GM12892 (cell line): ENCODE measurements around the gene NSA2. TPM values are rescaled to one million over a fixed set of nuclear protein-coding genes. Genes with fewer than 3 reads are reported as not detected.
"Not testable (repeated sequence)": the region's sequence is repeated elsewhere in the genome, so short reads cannot be mapped to it uniquely, and the experiment has no call there.

Experiments
- DNase-seq: peaks from one replicate; pipeline ENCODE4 v3.0.0; 2011; ENCODE audit not compliant: insufficient read length
- FAIRE-seq: peaks from 2 replicates; lab custom pipeline; 2011; peaks lifted over from hg19 to GRCh38; lab: Jason Lieb, UNC
- POLR2A ChIP-seq: IDR thresholded peaks from 2 replicates; pipeline ENCODE4 v1.6.1; 2011; ENCODE audit warnings: low read depth, low read length, control low read depth
- POLR2AphosphoS5 ChIP-seq: IDR thresholded peaks from 2 replicates; pipeline ENCODE4 v1.6.1; 2011; ENCODE audit warnings: low read depth, low read length, control low read depth
- TAF1 ChIP-seq: IDR thresholded peaks from 2 replicates; pipeline ENCODE4 v1.6.1; 2011; ENCODE audit warnings: low read depth, mild to moderate bottlenecking, control low read depth, low read length, borderline replicate concordance
- polyA plus RNA-seq: library from polyadenylated mRNA; unstranded; fragments of >200 nt; gene quantifications from one replicate; pipeline ENCODE4 v1.2.1, GENCODE V29; 2012; ENCODE audit warnings: missing spikeins, inconsistent platforms; ENCODE audit not compliant: missing spikeins

Gene NSA2
- polyA plus RNA-seq: 241 TPM

- TF ChIP-seq POLR2A (peak; percentile 82), TAF1 (peak; percentile 77; the same call in 1 of the 2 replicates), POLR2AphosphoS5 (peak; percentile 82)
- DNase-seq: peak; percentile 48
- peak; percentile 93 for FAIRE-seq
Observed at GRCh38 chr5:74766849-74767578, at the start of gene NSA2, which contains the start of gene GFM2. TSS of gene NSA2 (plus strand) at chr5:74767249. CDS start at chr5:74767361, 112 bp downstream. TSS of gene GFM2 (minus strand) at chr5:74767117. CDS start at chr5:74763742, 3,375 bp downstream.

GRCh38 chr5:74717596-74717995 is 49.5 kb upstream of the NSA2 start:
- FAIRE-seq: no peak
- no peak for TF ChIP-seq POLR2A
- TF ChIP-seq POLR2AphosphoS5: no peak
- TF ChIP-seq TAF1: no peak

GRCh38 chr5:74722271-74722670 is 44.8 kb upstream of the NSA2 start:
- TF ChIP-seq POLR2A (no peak), POLR2AphosphoS5 (no peak), TAF1 (no peak)
- FAIRE-seq: no peak
- no peak for DNase-seq

More at GRCh38 chr5:74717596-74717995, 49.5 kb upstream of the NSA2 start:
- DNase-seq: no peak

GRCh38 chr5:74725331-74725730 is 41.7 kb upstream of the NSA2 start:
- TF ChIP-seq POLR2AphosphoS5 (no peak), POLR2A (no peak)
- DNase-seq (no peak), FAIRE-seq (no peak)

- DNase-seq (no peak), FAIRE-seq (no peak)
- no peak for TF ChIP-seq POLR2AphosphoS5
- TF ChIP-seq POLR2A: no peak
- TF ChIP-seq TAF1: no peak
Observed at GRCh38 chr5:74736759-74737158, 30.3 kb upstream of the NSA2 start.

- TF ChIP-seq POLR2A (no peak), POLR2AphosphoS5 (no peak), TAF1 (no peak)
- no peak for FAIRE-seq
- no peak for DNase-seq
Observed at GRCh38 chr5:74738406-74738805, 28.6 kb upstream of the NSA2 start.

- DNase-seq, FAIRE-seq: not testable (repeated sequence)
Observed at GRCh38 chr5:74748742-74749141, 18.3 kb upstream of the NSA2 start.

GRCh38 chr5:74761241-74761640 is 5.8 kb upstream of the NSA2 start:
- DNase-seq (no peak), FAIRE-seq (peak; percentile 9)
- TF ChIP-seq TAF1: no peak
- TF ChIP-seq POLR2AphosphoS5: no peak
- TF ChIP-seq POLR2A: no peak

- no peak for TF ChIP-seq POLR2AphosphoS5
- no peak for TF ChIP-seq TAF1
- TF ChIP-seq POLR2A: no peak
- DNase-seq: no peak
- peak; percentile 38 for FAIRE-seq
Observed at GRCh38 chr5:74762599-74762998, 4.5 kb upstream of the NSA2 start.

GRCh38 chr5:74763504-74763903 is 3.5 kb upstream of the NSA2 start:
- DNase-seq (no peak), FAIRE-seq (no peak)
- TF ChIP-seq POLR2A (no peak), TAF1 (no peak), POLR2AphosphoS5 (no peak)

- DNase-seq (no peak), FAIRE-seq (no peak)
- TF ChIP-seq POLR2A (no peak), POLR2AphosphoS5 (no peak), TAF1 (no peak)
Observed at GRCh38 chr5:74765201-74765600, 1.8 kb upstream of the NSA2 start.

GRCh38 chr5:74765929-74766328 is 1.1 kb upstream of the NSA2 start:
- FAIRE-seq: no peak
- TF ChIP-seq TAF1 (no peak), POLR2AphosphoS5 (no peak)

GRCh38 chr5:74766418-74766848 is 616 bp upstream of the NSA2 start:
- peak; percentile 51 for FAIRE-seq
- peak; percentile 22 for DNase-seq
- TF ChIP-seq POLR2A: no peak
- no peak for TF ChIP-seq TAF1
- no peak for TF ChIP-seq POLR2AphosphoS5

More at GRCh38 chr5:74765929-74766328, 1.1 kb upstream of the NSA2 start:
- no peak for DNase-seq
